GM12892 (cell line): ENCODE results near the gene SLC41A3.

Experiments used
- DNase-seq: peaks from one replicate; pipeline ENCODE4 v3.0.0; 2011; ENCODE audit not compliant: insufficient read length
- FAIRE-seq: peaks from 2 replicates; lab custom pipeline; 2011; peaks lifted over from hg19 to GRCh38; lab: Jason Lieb, UNC
- POLR2A ChIP-seq: IDR thresholded peaks from 2 replicates; pipeline ENCODE4 v1.6.1; 2011; ENCODE audit warnings: low read depth, low read length, control low read depth
- POLR2AphosphoS5 ChIP-seq: IDR thresholded peaks from 2 replicates; pipeline ENCODE4 v1.6.1; 2011; ENCODE audit warnings: low read depth, low read length, control low read depth
- TAF1 ChIP-seq: IDR thresholded peaks from 2 replicates; pipeline ENCODE4 v1.6.1; 2011; ENCODE audit warnings: low read depth, mild to moderate bottlenecking, control low read depth, low read length, borderline replicate concordance

The SLC41A3 gene

DNA sequence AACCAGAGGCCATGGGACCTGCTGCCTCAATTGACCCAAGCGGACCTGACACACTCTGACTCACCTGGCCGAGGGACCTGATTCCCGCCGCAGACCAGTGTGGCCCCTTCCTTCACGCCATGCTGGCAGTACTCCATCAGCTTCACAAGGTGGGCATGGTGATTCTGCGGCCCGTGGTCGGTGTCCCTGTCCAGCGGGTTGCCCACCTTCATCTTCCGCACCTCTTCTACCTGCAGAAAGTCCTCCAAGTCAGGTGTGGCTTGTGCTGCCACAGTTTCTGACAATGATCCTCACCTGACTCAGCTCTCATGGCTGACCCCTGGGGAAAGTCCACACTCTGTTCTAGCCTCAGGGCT lies 25.9 kb upstream of the SLC41A3 start:
- FAIRE-seq (no peak), DNase-seq (peak; percentile 1)
- no peak for TF ChIP-seq POLR2AphosphoS5
- TF ChIP-seq TAF1: no peak

GRCh38 chr3:126109146-126109879 lies 25.4 kb upstream of the SLC41A3 start:
- no peak for TF ChIP-seq POLR2A
- no peak for TF ChIP-seq POLR2AphosphoS5
- TF ChIP-seq TAF1: no peak
- DNase-seq (no peak), FAIRE-seq (no peak)

GRCh38 chr3:126108676-126109050 lies 24.7 kb upstream of the SLC41A3 start:
- DNase-seq (no peak), FAIRE-seq (no peak)
- TF ChIP-seq POLR2AphosphoS5 (no peak), TAF1 (no peak), POLR2A (no peak)

DNA sequence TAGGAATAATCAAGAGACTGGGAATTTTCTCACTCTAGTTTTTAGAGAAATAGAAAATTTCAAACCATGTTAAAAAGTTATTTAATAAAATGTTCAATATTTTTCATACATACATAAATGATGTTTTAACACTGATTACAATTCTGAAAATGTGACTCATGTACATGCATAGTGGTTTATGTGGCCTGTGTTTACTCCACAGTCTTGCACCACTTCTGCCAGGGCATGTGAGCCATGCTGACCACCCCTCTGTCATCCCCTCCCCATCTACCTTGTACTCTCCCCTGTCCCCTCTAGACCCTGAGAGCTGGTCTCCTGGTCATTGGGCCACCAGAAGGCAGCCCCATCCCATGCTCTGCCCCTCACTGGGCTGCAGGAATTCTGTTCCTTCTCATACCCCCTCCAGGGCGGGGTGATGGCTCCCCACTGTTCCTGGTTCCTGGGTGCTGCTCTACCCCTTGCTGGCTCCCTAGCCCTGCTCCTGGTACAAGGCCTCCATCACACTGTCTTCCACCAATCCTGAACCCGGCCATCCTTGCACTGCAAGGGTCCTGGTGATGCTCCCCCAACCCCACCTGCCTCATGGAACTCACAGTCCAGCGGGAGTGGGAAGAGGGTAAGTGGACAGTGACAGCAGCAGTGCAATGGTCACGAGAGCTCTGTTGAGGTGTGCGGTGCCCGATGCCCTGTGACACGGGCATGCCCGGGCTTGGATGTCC lies 24.2 kb upstream of the SLC41A3 start:
- TF ChIP-seq TAF1 (no peak), POLR2AphosphoS5 (no peak), POLR2A (no peak)
- FAIRE-seq (no peak), DNase-seq (no peak)

GRCh38 chr3:126107203-126107939 lies 23.4 kb upstream of the SLC41A3 start:
- FAIRE-seq: no peak
- TF ChIP-seq POLR2AphosphoS5 (no peak), TAF1 (no peak), POLR2A (no peak)
- DNase-seq: peak; percentile 10

DNA sequence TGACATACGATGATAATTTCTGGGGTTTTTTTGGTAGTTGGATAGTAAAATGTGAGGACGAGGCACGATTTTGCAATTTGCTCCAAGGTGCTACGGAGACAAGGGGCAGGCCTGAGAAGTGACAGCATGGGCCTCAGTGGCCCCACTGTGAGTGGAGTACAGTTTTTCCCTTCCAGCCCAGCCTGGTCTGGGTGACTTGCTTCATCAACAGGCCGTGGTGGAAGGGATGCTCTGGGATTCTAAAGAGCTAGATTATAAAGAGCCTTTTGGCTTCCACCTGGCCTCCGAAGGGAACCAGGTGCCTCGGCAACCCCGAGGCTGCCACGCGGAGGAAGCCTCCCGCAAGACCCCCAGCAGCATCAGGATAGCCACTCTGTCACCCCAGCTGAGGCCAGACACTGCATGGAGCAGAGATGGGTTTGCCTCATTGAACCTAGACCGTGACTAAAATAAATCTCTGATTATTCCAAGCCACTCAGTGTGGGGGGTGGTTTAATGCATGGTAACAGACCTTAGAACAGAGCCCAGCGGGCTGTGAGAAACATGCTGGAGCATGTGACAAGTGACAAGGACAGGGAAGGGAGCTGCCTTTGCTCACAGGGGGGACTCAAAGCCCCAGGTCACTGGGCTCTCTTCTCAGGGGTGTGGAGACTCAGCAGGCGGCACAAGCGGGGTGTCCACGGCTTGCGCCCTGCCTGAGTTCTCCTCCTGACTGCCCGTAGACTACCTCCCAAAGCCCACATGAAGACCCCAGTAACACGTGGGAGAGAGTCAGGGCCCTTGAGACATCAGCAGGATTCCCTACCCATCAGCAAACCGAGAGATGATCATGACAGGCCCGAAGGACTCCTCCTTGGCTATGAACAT lies 22.6 kb upstream of the SLC41A3 start:
- DNase-seq (no peak), FAIRE-seq (no peak)
- TF ChIP-seq POLR2A (no peak), POLR2AphosphoS5 (no peak), TAF1 (no peak)

DNA sequence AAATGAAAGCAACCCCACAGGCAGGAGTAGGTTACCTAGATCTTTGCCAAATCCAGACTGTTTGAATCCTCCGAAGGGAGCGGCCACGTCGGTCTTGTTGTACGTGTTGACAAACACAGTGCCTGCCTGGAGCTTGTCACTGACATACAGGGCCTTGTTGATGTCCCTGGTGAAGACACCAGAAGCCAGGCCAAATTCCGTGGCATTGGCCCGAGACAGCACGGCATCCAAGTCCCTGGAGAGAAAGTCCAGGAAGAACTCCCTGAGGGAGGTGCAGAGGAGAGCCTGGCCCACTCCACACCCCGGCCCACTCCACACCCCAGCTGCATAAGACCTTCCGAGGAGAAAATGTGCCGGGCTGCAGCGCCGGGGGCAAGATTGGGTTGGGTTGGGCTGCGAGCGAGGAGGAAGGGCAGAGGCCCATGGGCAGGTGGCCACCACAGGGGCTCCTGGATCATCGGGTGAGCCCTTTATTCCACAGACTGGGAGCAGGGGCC lies 21.8 kb upstream of the SLC41A3 start:
- FAIRE-seq: no peak

GRCh38 chr3:126104742-126105605 lies 21.1 kb upstream of the SLC41A3 start:
- TF ChIP-seq POLR2A (no peak), TAF1 (no peak), POLR2AphosphoS5 (no peak)
- DNase-seq: peak; percentile 9
- no peak for FAIRE-seq

More for the DNA sequence above, 21.8 kb upstream of the SLC41A3 start:
- TF ChIP-seq POLR2AphosphoS5 (no peak), POLR2A (no peak), TAF1 (no peak)
- DNase-seq: peak; percentile 7

DNA sequence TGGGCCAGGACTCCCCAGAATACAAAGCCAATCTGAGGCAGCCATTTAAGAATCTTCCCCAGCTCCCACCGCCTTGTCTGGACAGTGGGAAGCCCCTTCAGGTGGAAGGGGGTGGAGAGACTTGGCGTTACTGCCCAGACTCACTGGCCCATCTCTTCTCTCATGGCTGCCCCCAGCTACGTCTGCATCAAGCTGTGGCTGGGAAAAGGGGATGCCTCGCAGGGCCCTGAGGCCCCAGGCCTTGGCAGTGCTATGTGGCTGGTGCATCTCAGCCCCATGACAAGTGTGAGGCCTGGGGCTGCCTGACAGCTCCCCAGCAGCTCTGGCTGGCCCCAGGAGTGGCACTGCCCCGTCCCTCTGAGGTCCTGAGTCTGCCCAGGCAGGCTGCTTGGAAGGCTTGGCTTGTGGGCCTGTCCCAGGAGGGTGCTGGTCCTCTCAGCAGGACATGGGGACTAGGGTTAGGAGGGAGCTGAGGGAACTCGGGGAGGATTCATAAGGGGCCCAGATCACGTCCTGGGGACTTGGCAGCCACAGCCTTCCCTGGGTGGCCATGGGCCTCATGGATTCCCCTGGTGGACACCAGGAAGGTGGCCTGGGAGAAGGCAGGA lies 20.2 kb upstream of the SLC41A3 start:
- no peak for TF ChIP-seq POLR2AphosphoS5
- no peak for TF ChIP-seq TAF1
- no peak for TF ChIP-seq POLR2A
- FAIRE-seq (no peak), DNase-seq (peak; percentile 6)
